B cell (primary cell): ENCODE results near the gene LRRC15. TPM values are rescaled to one million over a fixed set of nuclear protein-coding genes. Genes with fewer than 3 reads are reported as not detected.

Experiments used
- ATAC-seq: fragments of 200-7000 bp; cut with Tn5 transposase; one replicate; pipeline ENCODE4 v1.10.0; 2021; ENCODE audit warnings: low read depth, mild to moderate bottlenecking, moderate number of reproducible peaks, moderate library complexity
- CTCF ChIA-PET: fragments of 350-600 bp; sonication (Branson Sonifier 250); formaldehyde crosslinking; loops from one replicate; lab custom pipeline; 2021; ENCODE audit warnings: antibody characterized with exemption, inconsistent platforms; lab: Charles Lee
- POLR2A ChIA-PET: fragments of 350-600 bp; sonication (Branson Sonifier 250); formaldehyde crosslinking; loops from one replicate; lab custom pipeline; 2021; ENCODE audit warnings: antibody characterized with exemption; lab: Charles Lee
- DNase-seq: peaks from one replicate; pipeline ENCODE4 v3.0.0; 2013
- H2AFZ ChIP-seq: 2 replicates; pipeline ENCODE4 v1.6.1; 2012; ENCODE audit warnings: mild to moderate bottlenecking, low read depth, low read length; ENCODE audit not compliant: insufficient read depth, poor library complexity, severe bottlenecking
- H3K27ac ChIP-seq, 2 donors: 1 replicate in 1 of 2; 2 replicates in 1 of 2; pipeline ENCODE4 v1.5.1; 2012 to 2013; ENCODE audit warnings: low read length in 2 of 2, mild to moderate bottlenecking in 2 of 2, moderate library complexity in 1 of 2
- H3K27me3 ChIP-seq, 4 experiments: fragments of 200-600 bp in 1 of 4; sonication (generic) in 1 of 4; replicated peaks in 1 of 4; 1 replicate in 2 of 4; 2 replicates in 2 of 4; pipeline versions ENCODE4 v1.6.1 to v1.7.0; 2013 to 2016; ENCODE audit warnings: low read length in 3 of 4, mild to moderate bottlenecking in 2 of 4, mixed read lengths in 1 of 4, moderate library complexity in 1 of 4; ENCODE audit not compliant: insufficient read depth in 4 of 4, control insufficient read depth in 3 of 4; ENCODE audit errors: control extremely low read depth in 1 of 4
- H3K36me3 ChIP-seq, 2 experiments: replicated peaks in 1 of 2; 1 replicate in 1 of 2; 2 replicates in 1 of 2; pipeline versions ENCODE4 v1.6.1 to v1.7.1; 2013; ENCODE audit warnings: low read length in 1 of 2; ENCODE audit not compliant: insufficient read depth in 2 of 2, control insufficient read depth in 1 of 2; ENCODE audit errors: control extremely low read depth in 1 of 2, extremely low read depth in 1 of 2
- H3K4me1 ChIP-seq, 2 donors: fragments of 200-600 bp in 1 of 2; sonication (generic) in 1 of 2; 1 replicate in 1 of 2; 2 replicates in 1 of 2; pipeline versions ENCODE4 v1.5.1 to v1.6.1; 2013 to 2017; ENCODE audit warnings: low read length in 2 of 2; ENCODE audit not compliant: control insufficient read depth in 2 of 2, insufficient read depth in 2 of 2
- H3K4me2 ChIP-seq: replicated peaks from 2 replicates; pipeline ENCODE3; 2012; ENCODE audit warnings: mild to moderate bottlenecking, low read depth, low read length; ENCODE audit not compliant: poor library complexity, severe bottlenecking
- H3K4me3 ChIP-seq, 5 experiments: fragments of 200-600 bp in 1 of 5; sonication (generic) in 1 of 5; 1 replicate in 3 of 5; 2 replicates in 2 of 5; pipeline versions ENCODE4 v1.5.1 to v1.7.0; 2011 to 2016; ENCODE audit warnings: low read length in 4 of 5, mild to moderate bottlenecking in 4 of 5, low read depth in 2 of 5, control low read depth in 1 of 5, moderate library complexity in 1 of 5; ENCODE audit not compliant: insufficient read depth in 1 of 5; ENCODE audit errors: control extremely low read depth in 1 of 5, extremely low read depth in 1 of 5
- H3K79me2 ChIP-seq: fragments of 200-600 bp; sonication (generic); one replicate; pipeline ENCODE4 v1.6.0; 2016; ENCODE audit warnings: low read length; ENCODE audit not compliant: control insufficient read depth, insufficient read depth
- H3K9ac ChIP-seq: fragments of 200-600 bp; sonication (generic); 2 replicates; pipeline ENCODE4 v1.6.1; 2017; ENCODE audit warnings: mild to moderate bottlenecking, low read length, moderate library complexity
- H3K9me3 ChIP-seq, 3 donors: one replicate each; pipeline versions ENCODE4 v1.6.1 to v1.7.1; 2013; ENCODE audit warnings: low read length in 2 of 3; ENCODE audit not compliant: control insufficient read depth in 2 of 3, insufficient read depth in 1 of 3; ENCODE audit errors: control extremely low read depth in 1 of 3
- H4K20me1 ChIP-seq: 2 replicates; pipeline ENCODE4 v1.6.0; 2012; ENCODE audit warnings: mild to moderate bottlenecking, low read length; ENCODE audit not compliant: insufficient read depth, control insufficient read depth, poor library complexity, severe bottlenecking
- H3K27ac Mint-ChIP-seq: one replicate; pipeline ENCODE4 v1.8.0; 2021; ENCODE audit warnings: mixed read lengths
- H3K27me3 Mint-ChIP-seq: one replicate; pipeline ENCODE4 v1.8.0; 2021; ENCODE audit warnings: mixed read lengths
- H3K4me1 Mint-ChIP-seq: one replicate; pipeline ENCODE4 v1.8.0; 2021; ENCODE audit warnings: mixed read lengths
- H3K4me3 Mint-ChIP-seq: one replicate; pipeline ENCODE4 v1.8.0; 2021; ENCODE audit warnings: mixed read lengths
- H3K9me3 Mint-ChIP-seq: one replicate; pipeline ENCODE4 v1.8.0; 2022; ENCODE audit warnings: mixed read lengths; ENCODE audit not compliant: insufficient read depth
- EZH2 ChIP-seq: IDR thresholded peaks from 2 replicates; pipeline ENCODE4 v1.6.1; 2012; ENCODE audit warnings: borderline replicate concordance, low read depth, mild to moderate bottlenecking, moderate library complexity, low read length; ENCODE audit not compliant: insufficient read depth, poor library complexity, severe bottlenecking
- WGBS: methylation state at CpG from one replicate; pipeline ENCODE4 v1.1.5; 2013; ENCODE audit warnings: missing lambda C conversion rate; ENCODE audit not compliant: insufficient coverage; 5-methylcytosine and 5-hydroxymethylcytosine counted together
- intact Hi-C: fragments of 100-400 bp; cut with micrococcal nuclease; formaldehyde crosslinking; loops from one replicate; pipeline ENCODE4 v1.10.0; 2022
- polyA plus RNA-seq: library from polyadenylated mRNA; depleted of rRNA; stranded (reverse); fragments of >200 nt; gene quantifications from 2 replicates; pipeline ENCODE4 v1.2.3, GENCODE V29; 2012
- total RNA-seq, 2 donors: library from RNA; stranded (reverse); fragments of 120-200 nt in 1 of 2; gene quantifications; 1 replicate in 1 of 2; 2 replicates in 1 of 2; pipeline versions ENCODE4 v1.2.3 to v1.2.4, GENCODE V29; 2013 to 2022
- TF ChIP-seq, protein P1 (sequence below): fragments of 200-600 bp; IDR thresholded peaks from one replicate; pipeline ENCODE4 v1.8.0; 2022; ENCODE audit warnings: antibody characterized with exemption, mild to moderate bottlenecking

LRRC15 gene
- total and polyA plus RNA-seq, 2 donors (not counting 1 experiment from before 2014, with no cell fraction given): not detected

- Histone ChIP-seq H3K79me2 (no peaks in the 10 kb centered on the region), H3K4me2 (no peak overlapping the region), H3K4me3 (no peak overlapping the region), H4K20me1 (no peaks in the 10 kb centered on the region), H3K27me3 (peaks cover 0 to 13% (median 0%) of the 10 kb centered on the region in 4 experiments), H3K4me1 (peaks cover 10 to 11% of the 10 kb centered on the region in 2 donors), H3K9me3 (peaks cover 0 to 22% (median 0%) of the 10 kb centered on the region in 3 donors), H3K9ac (no peak overlapping the region), H3K36me3 (no peaks in the 10 kb centered on the region), H2AFZ (no peak overlapping the region), H3K27ac (no peak overlapping the region)
- ATAC-seq (no peak), DNase-seq (no peak)
- Mint-ChIP-seq H3K4me3 (no peak overlapping the region), H3K4me1 (peaks cover 3% of the 10 kb centered on the region), H3K9me3 (no peaks in the 10 kb centered on the region), H3K27me3 (peaks cover 27% of the 10 kb centered on the region), H3K27ac (no peak overlapping the region)
- 89% methylated on average over 8 of the region's 15 CpGs for WGBS
- TF ChIP-seq, protein P1, sequence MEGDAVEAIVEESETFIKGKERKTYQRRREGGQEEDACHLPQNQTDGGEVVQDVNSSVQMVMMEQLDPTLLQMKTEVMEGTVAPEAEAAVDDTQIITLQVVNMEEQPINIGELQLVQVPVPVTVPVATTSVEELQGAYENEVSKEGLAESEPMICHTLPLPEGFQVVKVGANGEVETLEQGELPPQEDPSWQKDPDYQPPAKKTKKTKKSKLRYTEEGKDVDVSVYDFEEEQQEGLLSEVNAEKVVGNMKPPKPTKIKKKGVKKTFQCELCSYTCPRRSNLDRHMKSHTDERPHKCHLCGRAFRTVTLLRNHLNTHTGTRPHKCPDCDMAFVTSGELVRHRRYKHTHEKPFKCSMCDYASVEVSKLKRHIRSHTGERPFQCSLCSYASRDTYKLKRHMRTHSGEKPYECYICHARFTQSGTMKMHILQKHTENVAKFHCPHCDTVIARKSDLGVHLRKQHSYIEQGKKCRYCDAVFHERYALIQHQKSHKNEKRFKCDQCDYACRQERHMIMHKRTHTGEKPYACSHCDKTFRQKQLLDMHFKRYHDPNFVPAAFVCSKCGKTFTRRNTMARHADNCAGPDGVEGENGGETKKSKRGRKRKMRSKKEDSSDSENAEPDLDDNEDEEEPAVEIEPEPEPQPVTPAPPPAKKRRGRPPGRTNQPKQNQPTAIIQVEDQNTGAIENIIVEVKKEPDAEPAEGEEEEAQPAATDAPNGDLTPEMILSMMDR: no peak
- TF ChIP-seq EZH2: no peak
- intact Hi-C loops: no loop called here
- POLR2A ChIA-PET: no interaction called here
- CTCF ChIA-PET: interaction anchor here (1.0 to 1.2 kb wide), 2 partner anchors 8 to 11 kb away, joined by 3 read pairs; no protein-coding TSS in a partner anchor
Observed at GRCh38 chr3:194326192-194326967, 43.2 kb downstream of the LRRC15 start.
